Measurements from ENCODE around the gene COIL. TPM values are rescaled to one million over a fixed set of nuclear protein-coding genes. Genes with fewer than 3 reads are reported as not detected.
A peak's percentile ranks its signal among the peaks of the same experiment; 100 is the strongest.

Gene COIL
- 10 to 100 TPM; 22.6 to 26.1 TPM for total RNA-seq

- H3K9me3 Mint-ChIP-seq: no peaks in the 10 kb centered on the region
- DNase-seq (ENCODE audit: low spot score in 2 of 2): peak; percentile 91 to 98
- peak within 1 kb of the TSS; percentile 83 to 87 for H3K27ac Mint-ChIP-seq
- H3K36me3 Mint-ChIP-seq: no peaks in the 10 kb centered on the region
- ATAC-seq: peak; percentile 99
These were observed at the start of gene COIL for GRCh38 chr17:56960596-56961538. Gene COIL, minus strand, starts transcription at chr17:56961050. Its CDS starts 31 bp downstream, at chr17:56961019.

GRCh38 chr17:57010487-57010886 lies 49.6 kb upstream of the COIL start:
- H3K9me3 Mint-ChIP-seq: no peaks in the 10 kb centered on the region
- ATAC-seq (no peak), DNase-seq (ENCODE audit: low spot score in 2 of 2) (no peak)
- H3K36me3 Mint-ChIP-seq: no peaks in the 10 kb centered on the region
- H3K27ac Mint-ChIP-seq: peak overlapping the region in 1 of 2 donors; percentile 24

GRCh38 chr17:57009737-57010445 lies 49.0 kb upstream of the COIL start:
- Mint-ChIP-seq H3K9me3 (no peaks in the 10 kb centered on the region), H3K27ac (peak overlapping the region in 1 of 2 donors; percentile 24), H3K36me3 (no peaks in the 10 kb centered on the region)
- peak in 1 of 2 donors; percentile 57 for DNase-seq (ENCODE audit: low spot score in 2 of 2)
- ATAC-seq: peak; percentile 88 to 89

GRCh38 chr17:57008958-57009357 lies 48.1 kb upstream of the COIL start:
- Mint-ChIP-seq H3K27ac (no peak overlapping the region), H3K36me3 (no peaks in the 10 kb centered on the region), H3K9me3 (no peaks in the 10 kb centered on the region)
- DNase-seq (ENCODE audit: low spot score in 2 of 2) (no peak), ATAC-seq (no peak)

GRCh38 chr17:57006040-57006439 lies 45.2 kb upstream of the COIL start:
- Mint-ChIP-seq H3K9me3 (no peaks in the 10 kb centered on the region), H3K36me3 (no peaks in the 10 kb centered on the region), H3K27ac (no peak overlapping the region)
- DNase-seq (ENCODE audit: low spot score in 2 of 2) (no peak), ATAC-seq (no peak)

- peak overlapping the region in 1 of 2 donors; percentile 3 for H3K27ac Mint-ChIP-seq
- ATAC-seq (no peak), DNase-seq (ENCODE audit: low spot score in 2 of 2) (no peak)
These were observed 44.2 kb upstream of the COIL start for GRCh38 chr17:57004944-57005579.

GRCh38 chr17:57002904-57003303 lies 42.1 kb upstream of the COIL start:
- no peaks in the 10 kb centered on the region for H3K36me3 Mint-ChIP-seq
- H3K27ac Mint-ChIP-seq: peak overlapping the region; percentile 16 to 84
- DNase-seq (ENCODE audit: low spot score in 2 of 2) (no peak), ATAC-seq (no peak)
- H3K9me3 Mint-ChIP-seq: no peaks in the 10 kb centered on the region

More at GRCh38 chr17:57004944-57005579, 44.2 kb upstream of the COIL start:
- H3K9me3 Mint-ChIP-seq: no peaks in the 10 kb centered on the region
- no peaks in the 10 kb centered on the region for H3K36me3 Mint-ChIP-seq

- Mint-ChIP-seq H3K9me3 (no peaks in the 10 kb centered on the region), H3K27ac (no peak overlapping the region), H3K36me3 (no peaks in the 10 kb centered on the region)
- ATAC-seq (no peak), DNase-seq (ENCODE audit: low spot score in 2 of 2) (no peak)
These were observed 40.7 kb upstream of the COIL start for GRCh38 chr17:57001541-57001940.

GRCh38 chr17:56997313-56997712 lies 36.5 kb upstream of the COIL start:
- Mint-ChIP-seq H3K9me3 (no peaks in the 10 kb centered on the region), H3K27ac (no peak overlapping the region)
- no peak for DNase-seq (ENCODE audit: low spot score in 2 of 2)

GRCh38 chr17:56995766-56996165 lies 34.9 kb upstream of the COIL start:
- H3K9me3 Mint-ChIP-seq: no peaks in the 10 kb centered on the region
- H3K27ac Mint-ChIP-seq: no peak overlapping the region
- ATAC-seq (no peak), DNase-seq (ENCODE audit: low spot score in 2 of 2) (no peak)
- H3K36me3 Mint-ChIP-seq: no peaks in the 10 kb centered on the region

More at GRCh38 chr17:56997313-56997712, 36.5 kb upstream of the COIL start:
- no peak for ATAC-seq
- H3K36me3 Mint-ChIP-seq: no peaks in the 10 kb centered on the region

- ATAC-seq: no peak
- no peaks in the 10 kb centered on the region for H3K36me3 Mint-ChIP-seq
- no peaks in the 10 kb centered on the region for H3K9me3 Mint-ChIP-seq
- no peak for DNase-seq (ENCODE audit: low spot score in 2 of 2)
- no peak overlapping the region for H3K27ac Mint-ChIP-seq
These were observed 33.4 kb upstream of the COIL start for GRCh38 chr17:56994009-56994792.

GRCh38 chr17:56992364-56992763 lies 31.5 kb upstream of the COIL start:
- ATAC-seq: no peak

GRCh38 chr17:56988901-56989572 lies 28.2 kb upstream of the COIL start:
- DNase-seq (ENCODE audit: low spot score in 2 of 2) (no peak), ATAC-seq (no peak)
- Mint-ChIP-seq H3K27ac (no peak overlapping the region), H3K36me3 (peaks cover 0 to 11% of the 10 kb centered on the region in 2 donors), H3K9me3 (no peaks in the 10 kb centered on the region)

More at GRCh38 chr17:56992364-56992763, 31.5 kb upstream of the COIL start:
- H3K27ac Mint-ChIP-seq: no peak overlapping the region
- no peaks in the 10 kb centered on the region for H3K9me3 Mint-ChIP-seq
- peaks cover 0 to 9% of the 10 kb centered on the region in 2 donors for H3K36me3 Mint-ChIP-seq
- no peak for DNase-seq (ENCODE audit: low spot score in 2 of 2)

- Mint-ChIP-seq H3K9me3 (no peaks in the 10 kb centered on the region), H3K27ac (peak overlapping the region in 1 of 2 donors; percentile 78), H3K36me3 (peaks cover 0 to 11% of the 10 kb centered on the region in 2 donors)
- DNase-seq (ENCODE audit: low spot score in 2 of 2) (no peak), ATAC-seq (no peak)
These were observed 26.5 kb upstream of the COIL start for GRCh38 chr17:56987283-56987834.

- H3K9me3 Mint-ChIP-seq: no peaks in the 10 kb centered on the region
- ATAC-seq (no peak), DNase-seq (ENCODE audit: low spot score in 2 of 2) (no peak)
- peak overlapping the region in 1 of 2 donors; percentile 1 for H3K27ac Mint-ChIP-seq
- H3K36me3 Mint-ChIP-seq: peaks cover 0 to 11% of the 10 kb centered on the region in 2 donors
These were observed 24.7 kb upstream of the COIL start for GRCh38 chr17:56985371-56986162.
